GM23338 (cell line): ENCODE results near the gene CLDN24. TPM values are rescaled to one million over a fixed set of nuclear protein-coding genes. Genes with fewer than 3 reads are reported as not detected.

Experiments
- ATAC-seq: fragments of 200-7000 bp; cut with Tn5 transposase; 3 replicates; pipeline ENCODE4 v1.9.1; 2020
- DNase-seq: peaks from one replicate; pipeline ENCODE4 v3.0.0-alpha.2; 2015; ENCODE audit warnings: low spot score
- H2AFZ ChIP-seq: fragments of 200-600 bp; sonication (generic); 2 replicates; pipeline ENCODE4 v1.8.0; 2016; ENCODE audit warnings: antibody characterized with exemption, mild to moderate bottlenecking, moderate library complexity
- H3F3A ChIP-seq: fragments of 200-600 bp; sonication (generic); replicated peaks from 2 replicates; pipeline ENCODE4 v1.8.0; 2017; ENCODE audit warnings: antibody characterized with exemption, mixed run types, low read depth
- H3K27ac ChIP-seq: fragments of 200-600 bp; sonication (generic); 2 replicates; pipeline ENCODE4 v1.6.1; 2016; ENCODE audit warnings: low read depth
- H3K27me3 ChIP-seq: fragments of 200-600 bp; sonication (generic); 2 replicates; pipeline ENCODE4 v1.8.0; 2016; ENCODE audit warnings: mild to moderate bottlenecking, mixed run types, moderate library complexity; ENCODE audit not compliant: insufficient read depth
- H3K36me3 ChIP-seq: fragments of 200-600 bp; sonication (generic); 2 replicates; pipeline ENCODE4 v1.8.0; 2016; ENCODE audit warnings: mild to moderate bottlenecking; ENCODE audit not compliant: insufficient read depth
- H3K4me1 ChIP-seq: fragments of 200-600 bp; sonication (generic); 2 replicates; pipeline ENCODE4 v1.8.0; 2016; ENCODE audit warnings: mild to moderate bottlenecking, moderate library complexity; ENCODE audit not compliant: insufficient read depth
- H3K4me2 ChIP-seq: fragments of 200-600 bp; sonication (generic); 2 replicates; pipeline ENCODE4 v1.7.1; 2017; ENCODE audit warnings: mixed run types
- H3K4me3 ChIP-seq: fragments of 200-600 bp; sonication (generic); 2 replicates; pipeline ENCODE4 v1.6.1; 2016; ENCODE audit warnings: mixed run types
- H3K79me2 ChIP-seq: fragments of 200-600 bp; sonication (generic); replicated peaks from 2 replicates; pipeline ENCODE4 v1.8.0; 2017; ENCODE audit warnings: mild to moderate bottlenecking; ENCODE audit not compliant: insufficient read depth
- H3K9me2 ChIP-seq: fragments of 200-600 bp; sonication (generic); 2 replicates; pipeline ENCODE4 v1.8.0; 2017; ENCODE audit not compliant: insufficient read depth
- H4K20me1 ChIP-seq: fragments of 200-600 bp; sonication (generic); replicated peaks from 2 replicates; pipeline ENCODE4 v1.8.0; 2017; ENCODE audit warnings: mild to moderate bottlenecking; ENCODE audit not compliant: insufficient read depth
- H3K27ac Mint-ChIP-seq: 2 replicates; pipeline ENCODE4 v1.8.0; 2020; ENCODE audit warnings: inconsistent platforms, mild to moderate bottlenecking, moderate library complexity, mixed read lengths
- H3K27me3 Mint-ChIP-seq: 3 replicates; pipeline ENCODE4 v1.8.0; 2022; ENCODE audit warnings: low read depth, mild to moderate bottlenecking, moderate library complexity, mixed read lengths, inconsistent platforms; ENCODE audit not compliant: insufficient read depth, poor library complexity
- H3K36me3 Mint-ChIP-seq: 3 replicates; pipeline ENCODE4 v1.8.0; 2021; ENCODE audit warnings: low read depth, mild to moderate bottlenecking, inconsistent platforms, moderate library complexity, mixed read lengths
- H3K4me1 Mint-ChIP-seq: 3 replicates; pipeline ENCODE4 v1.8.0; 2020; ENCODE audit warnings: mild to moderate bottlenecking, inconsistent platforms, mixed read lengths
- H3K4me3 Mint-ChIP-seq: 3 replicates; pipeline ENCODE4 v1.8.0; 2021; ENCODE audit warnings: moderate library complexity, mild to moderate bottlenecking, inconsistent platforms, mixed read lengths
- H3K9me3 Mint-ChIP-seq: 3 replicates; pipeline ENCODE4 v1.8.0; 2020; ENCODE audit warnings: moderate library complexity, mild to moderate bottlenecking, inconsistent platforms, mixed read lengths
- EZH2 ChIP-seq: fragments of 200-600 bp; sonication (generic); IDR thresholded peaks from one replicate; pipeline ENCODE4 v1.8.0; 2017; ENCODE audit warnings: antibody characterized with exemption, mild to moderate bottlenecking, low read depth; ENCODE audit not compliant: unreplicated experiment
- EZH2phosphoT487 ChIP-seq: fragments of 200-600 bp; sonication (generic); IDR thresholded peaks from one replicate; pipeline ENCODE4 v1.8.1; 2018; ENCODE audit warnings: antibody characterized with exemption; ENCODE audit not compliant: unreplicated experiment
- JUNB ChIP-seq: IDR thresholded peaks from one replicate; pipeline ENCODE4 v1.6.1; 2016; ENCODE audit warnings: antibody characterized with exemption; ENCODE audit not compliant: unreplicated experiment
- POLR2AphosphoS5 ChIP-seq: IDR thresholded peaks from 2 replicates; pipeline ENCODE4 v1.6.1; 2016; ENCODE audit warnings: antibody characterized with exemption, low read depth
- ZNF114 ChIP-seq: fragments of 250-450 bp; sonication (Bioruptor Pico); IDR thresholded peaks from 2 replicates; pipeline ENCODE4 v1.5.0; 2020; ENCODE audit warnings: mild to moderate bottlenecking, moderate library complexity
- polyA plus RNA-seq: library from polyadenylated mRNA; unstranded; fragments of >200 nt; fragmentation: Nextera tagmentation; extraction: Ambion mirVana; gene quantifications from 2 replicates; pipeline ENCODE4 v1.2.1, GENCODE V29; 2016
- total RNA-seq: library from RNA; depleted of rRNA; stranded (reverse); fragments of >200 nt; shearing (Covaris generic); gene quantifications from 2 replicates; pipeline ENCODE4 v1.2.3, GENCODE V29; 2014
- TF ChIP-seq, protein P1 (sequence below): fragments of 250-450 bp; sonication (Bioruptor Pico); IDR thresholded peaks from 2 replicates; pipeline ENCODE4 v1.5.0; 2020; ENCODE audit warnings: mild to moderate bottlenecking, moderate library complexity
- TF ChIP-seq, protein P2 (sequence below), 2 experiments: fragments of 200-600 bp in 1 of 2; sonication (generic) in 1 of 2; conservative IDR thresholded peaks; 2 replicates each; pipeline versions ENCODE4 v1.5.1 to v1.6.1; 2016 to 2017; ENCODE audit warnings: antibody characterized with exemption in 2 of 2, low read depth in 2 of 2, mild to moderate bottlenecking in 2 of 2, moderate library complexity in 1 of 2
- TF ChIP-seq, protein P3 (sequence below): IDR thresholded peaks from one replicate; pipeline ENCODE4 v1.6.1; 2018; ENCODE audit warnings: antibody characterized with exemption; ENCODE audit not compliant: unreplicated experiment

Gene CLDN24
- total and polyA plus RNA-seq, 2 experiments from 2014 or later, result not detected

DNA sequence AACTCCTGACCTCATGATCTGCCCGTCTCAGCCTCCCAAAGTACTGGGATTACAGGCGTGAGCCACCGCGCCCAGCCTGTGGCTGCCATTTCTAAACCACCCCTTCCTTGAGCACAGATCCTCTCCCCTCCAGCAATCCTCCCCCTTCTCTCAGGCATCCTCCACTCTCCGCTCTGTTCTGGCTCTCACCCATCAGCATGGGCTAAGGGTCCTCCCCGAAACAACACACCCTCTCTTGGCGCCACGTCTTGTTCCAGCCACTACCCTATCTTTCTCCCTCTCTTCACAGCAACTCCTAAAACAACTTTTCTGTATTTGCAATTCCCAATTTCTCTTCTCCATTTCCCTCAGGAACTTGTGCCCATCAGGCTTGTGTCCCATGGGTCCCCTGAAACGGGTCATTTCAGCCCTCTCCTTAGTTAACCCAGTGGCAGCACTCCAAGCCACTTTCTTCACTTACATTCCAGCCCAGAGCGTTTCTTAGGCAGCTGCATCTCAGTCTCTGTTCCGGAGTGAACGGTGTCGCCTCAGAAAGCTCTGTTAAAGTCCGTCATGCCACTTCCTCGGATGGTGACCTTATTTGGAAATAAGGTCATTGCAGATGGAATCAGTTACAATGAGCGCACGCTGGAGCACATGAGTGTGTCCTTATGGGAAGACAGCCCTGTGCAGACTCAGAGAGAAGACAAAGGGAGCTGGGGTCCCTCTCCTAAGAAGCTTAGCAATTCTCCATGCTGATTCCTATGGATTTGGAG, 28.3 kb upstream of the CLDN24 start (continued):
- TF ChIP-seq, protein P1, sequence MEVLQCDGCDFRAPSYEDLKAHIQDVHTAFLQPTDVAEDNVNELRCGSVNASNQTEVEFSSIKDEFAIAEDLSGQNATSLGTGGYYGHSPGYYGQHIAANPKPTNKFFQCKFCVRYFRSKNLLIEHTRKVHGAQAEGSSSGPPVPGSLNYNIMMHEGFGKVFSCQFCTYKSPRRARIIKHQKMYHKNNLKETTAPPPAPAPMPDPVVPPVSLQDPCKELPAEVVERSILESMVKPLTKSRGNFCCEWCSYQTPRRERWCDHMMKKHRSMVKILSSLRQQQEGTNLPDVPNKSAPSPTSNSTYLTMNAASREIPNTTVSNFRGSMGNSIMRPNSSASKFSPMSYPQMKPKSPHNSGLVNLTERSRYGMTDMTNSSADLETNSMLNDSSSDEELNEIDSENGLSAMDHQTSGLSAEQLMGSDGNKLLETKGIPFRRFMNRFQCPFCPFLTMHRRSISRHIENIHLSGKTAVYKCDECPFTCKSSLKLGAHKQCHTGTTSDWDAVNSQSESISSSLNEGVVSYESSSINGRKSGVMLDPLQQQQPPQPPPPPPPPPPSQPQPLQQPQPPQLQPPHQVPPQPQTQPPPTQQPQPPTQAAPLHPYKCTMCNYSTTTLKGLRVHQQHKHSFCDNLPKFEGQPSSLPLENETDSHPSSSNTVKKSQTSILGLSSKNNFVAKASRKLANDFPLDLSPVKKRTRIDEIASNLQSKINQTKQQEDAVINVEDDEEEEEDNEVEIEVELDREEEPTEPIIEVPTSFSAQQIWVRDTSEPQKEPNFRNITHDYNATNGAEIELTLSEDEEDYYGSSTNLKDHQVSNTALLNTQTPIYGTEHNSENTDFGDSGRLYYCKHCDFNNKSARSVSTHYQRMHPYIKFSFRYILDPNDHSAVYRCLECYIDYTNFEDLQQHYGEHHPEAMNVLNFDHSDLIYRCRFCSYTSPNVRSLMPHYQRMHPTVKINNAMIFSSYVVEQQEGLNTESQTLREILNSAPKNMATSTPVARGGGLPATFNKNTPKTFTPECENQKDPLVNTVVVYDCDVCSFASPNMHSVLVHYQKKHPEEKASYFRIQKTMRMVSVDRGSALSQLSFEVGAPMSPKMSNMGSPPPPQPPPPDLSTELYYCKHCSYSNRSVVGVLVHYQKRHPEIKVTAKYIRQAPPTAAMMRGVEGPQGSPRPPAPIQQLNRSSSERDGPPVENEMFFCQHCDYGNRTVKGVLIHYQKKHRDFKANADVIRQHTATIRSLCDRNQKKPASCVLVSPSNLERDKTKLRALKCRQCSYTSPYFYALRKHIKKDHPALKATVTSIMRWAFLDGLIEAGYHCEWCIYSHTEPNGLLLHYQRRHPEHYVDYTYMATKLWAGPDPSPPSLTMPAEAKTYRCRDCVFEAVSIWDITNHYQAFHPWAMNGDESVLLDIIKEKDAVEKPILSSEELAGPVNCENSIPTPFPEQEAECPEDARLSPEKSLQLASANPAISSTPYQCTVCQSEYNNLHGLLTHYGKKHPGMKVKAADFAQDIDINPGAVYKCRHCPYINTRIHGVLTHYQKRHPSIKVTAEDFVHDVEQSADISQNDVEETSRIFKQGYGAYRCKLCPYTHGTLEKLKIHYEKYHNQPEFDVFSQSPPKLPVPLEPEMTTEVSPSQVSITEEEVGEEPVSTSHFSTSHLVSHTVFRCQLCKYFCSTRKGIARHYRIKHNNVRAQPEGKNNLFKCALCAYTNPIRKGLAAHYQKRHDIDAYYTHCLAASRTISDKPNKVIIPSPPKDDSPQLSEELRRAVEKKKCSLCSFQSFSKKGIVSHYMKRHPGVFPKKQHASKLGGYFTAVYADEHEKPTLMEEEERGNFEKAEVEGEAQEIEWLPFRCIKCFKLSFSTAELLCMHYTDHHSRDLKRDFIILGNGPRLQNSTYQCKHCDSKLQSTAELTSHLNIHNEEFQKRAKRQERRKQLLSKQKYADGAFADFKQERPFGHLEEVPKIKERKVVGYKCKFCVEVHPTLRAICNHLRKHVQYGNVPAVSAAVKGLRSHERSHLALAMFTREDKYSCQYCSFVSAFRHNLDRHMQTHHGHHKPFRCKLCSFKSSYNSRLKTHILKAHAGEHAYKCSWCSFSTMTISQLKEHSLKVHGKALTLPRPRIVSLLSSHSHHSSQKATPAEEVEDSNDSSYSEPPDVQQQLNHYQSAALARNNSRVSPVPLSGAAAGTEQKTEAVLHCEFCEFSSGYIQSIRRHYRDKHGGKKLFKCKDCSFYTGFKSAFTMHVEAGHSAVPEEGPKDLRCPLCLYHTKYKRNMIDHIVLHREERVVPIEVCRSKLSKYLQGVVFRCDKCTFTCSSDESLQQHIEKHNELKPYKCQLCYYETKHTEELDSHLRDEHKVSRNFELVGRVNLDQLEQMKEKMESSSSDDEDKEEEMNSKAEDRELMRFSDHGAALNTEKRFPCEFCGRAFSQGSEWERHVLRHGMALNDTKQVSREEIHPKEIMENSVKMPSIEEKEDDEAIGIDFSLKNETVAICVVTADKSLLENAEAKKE (CRISPR knock-in tag), result no peak
- TF ChIP-seq, protein P2, sequence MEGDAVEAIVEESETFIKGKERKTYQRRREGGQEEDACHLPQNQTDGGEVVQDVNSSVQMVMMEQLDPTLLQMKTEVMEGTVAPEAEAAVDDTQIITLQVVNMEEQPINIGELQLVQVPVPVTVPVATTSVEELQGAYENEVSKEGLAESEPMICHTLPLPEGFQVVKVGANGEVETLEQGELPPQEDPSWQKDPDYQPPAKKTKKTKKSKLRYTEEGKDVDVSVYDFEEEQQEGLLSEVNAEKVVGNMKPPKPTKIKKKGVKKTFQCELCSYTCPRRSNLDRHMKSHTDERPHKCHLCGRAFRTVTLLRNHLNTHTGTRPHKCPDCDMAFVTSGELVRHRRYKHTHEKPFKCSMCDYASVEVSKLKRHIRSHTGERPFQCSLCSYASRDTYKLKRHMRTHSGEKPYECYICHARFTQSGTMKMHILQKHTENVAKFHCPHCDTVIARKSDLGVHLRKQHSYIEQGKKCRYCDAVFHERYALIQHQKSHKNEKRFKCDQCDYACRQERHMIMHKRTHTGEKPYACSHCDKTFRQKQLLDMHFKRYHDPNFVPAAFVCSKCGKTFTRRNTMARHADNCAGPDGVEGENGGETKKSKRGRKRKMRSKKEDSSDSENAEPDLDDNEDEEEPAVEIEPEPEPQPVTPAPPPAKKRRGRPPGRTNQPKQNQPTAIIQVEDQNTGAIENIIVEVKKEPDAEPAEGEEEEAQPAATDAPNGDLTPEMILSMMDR (conservative IDR thresholded peaks at IDR 0.05; ENCODE audit: low read depth in 2 of 2), result no peak

DNA sequence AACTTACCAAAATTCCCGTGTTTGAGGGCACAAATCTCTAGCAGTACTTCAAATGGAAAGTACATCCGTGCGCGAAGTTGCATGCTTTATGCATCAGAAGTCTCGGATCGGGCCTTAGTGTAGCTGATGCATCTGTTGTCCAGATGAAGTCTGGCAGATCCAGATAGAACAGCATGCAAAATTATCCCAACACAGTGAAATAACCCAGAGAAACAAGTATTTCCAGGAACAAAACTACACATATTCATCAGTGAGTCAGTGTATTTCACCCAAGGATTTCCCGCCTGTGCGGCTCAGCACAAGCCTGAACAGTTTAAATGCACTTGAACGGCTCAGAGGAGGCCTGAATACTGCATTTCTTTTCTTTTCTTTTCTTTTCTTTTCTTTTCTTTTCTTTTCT, 27.4 kb upstream of the CLDN24 start:
- Histone ChIP-seq H3K36me3 (no peaks in the 10 kb centered on the region), H3K4me2 (no peak overlapping the region), H3K79me2 (no peaks in the 10 kb centered on the region), H3K4me1 (no peaks in the 10 kb centered on the region), H3K27me3 (no peaks in the 10 kb centered on the region), H3F3A (no peaks in the 10 kb centered on the region), H4K20me1 (no peaks in the 10 kb centered on the region), H2AFZ (no peak overlapping the region), H3K4me3 (no peak overlapping the region), H3K27ac (no peak overlapping the region), H3K9me2 (no peaks in the 10 kb centered on the region)
- Mint-ChIP-seq H3K27me3 (peaks cover 6% of the 10 kb centered on the region), H3K4me1 (no peaks in the 10 kb centered on the region), H3K27ac (no peak overlapping the region), H3K4me3 (no peak overlapping the region), H3K36me3 (no peaks in the 10 kb centered on the region), H3K9me3 (no peaks in the 10 kb centered on the region)
- ATAC-seq (no peak), DNase-seq (no peak)
- TF ChIP-seq POLR2AphosphoS5 (no peak), ZNF114 (CRISPR knock-in tag) (no peak), JUNB (no peak), EZH2phosphoT487 (no peak), EZH2 (no peak)
- TF ChIP-seq, protein P3, sequence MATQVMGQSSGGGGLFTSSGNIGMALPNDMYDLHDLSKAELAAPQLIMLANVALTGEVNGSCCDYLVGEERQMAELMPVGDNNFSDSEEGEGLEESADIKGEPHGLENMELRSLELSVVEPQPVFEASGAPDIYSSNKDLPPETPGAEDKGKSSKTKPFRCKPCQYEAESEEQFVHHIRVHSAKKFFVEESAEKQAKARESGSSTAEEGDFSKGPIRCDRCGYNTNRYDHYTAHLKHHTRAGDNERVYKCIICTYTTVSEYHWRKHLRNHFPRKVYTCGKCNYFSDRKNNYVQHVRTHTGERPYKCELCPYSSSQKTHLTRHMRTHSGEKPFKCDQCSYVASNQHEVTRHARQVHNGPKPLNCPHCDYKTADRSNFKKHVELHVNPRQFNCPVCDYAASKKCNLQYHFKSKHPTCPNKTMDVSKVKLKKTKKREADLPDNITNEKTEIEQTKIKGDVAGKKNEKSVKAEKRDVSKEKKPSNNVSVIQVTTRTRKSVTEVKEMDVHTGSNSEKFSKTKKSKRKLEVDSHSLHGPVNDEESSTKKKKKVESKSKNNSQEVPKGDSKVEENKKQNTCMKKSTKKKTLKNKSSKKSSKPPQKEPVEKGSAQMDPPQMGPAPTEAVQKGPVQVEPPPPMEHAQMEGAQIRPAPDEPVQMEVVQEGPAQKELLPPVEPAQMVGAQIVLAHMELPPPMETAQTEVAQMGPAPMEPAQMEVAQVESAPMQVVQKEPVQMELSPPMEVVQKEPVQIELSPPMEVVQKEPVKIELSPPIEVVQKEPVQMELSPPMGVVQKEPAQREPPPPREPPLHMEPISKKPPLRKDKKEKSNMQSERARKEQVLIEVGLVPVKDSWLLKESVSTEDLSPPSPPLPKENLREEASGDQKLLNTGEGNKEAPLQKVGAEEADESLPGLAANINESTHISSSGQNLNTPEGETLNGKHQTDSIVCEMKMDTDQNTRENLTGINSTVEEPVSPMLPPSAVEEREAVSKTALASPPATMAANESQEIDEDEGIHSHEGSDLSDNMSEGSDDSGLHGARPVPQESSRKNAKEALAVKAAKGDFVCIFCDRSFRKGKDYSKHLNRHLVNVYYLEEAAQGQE, result no peak
